ENCODE measurements around the gene SUPT4H1. TPM values are rescaled to one million over a fixed set of nuclear protein-coding genes. Genes with fewer than 3 reads are reported as not detected.

Gene SUPT4H1
- total RNA-seq = 30.5 and 40.5 TPM in 2 replicates

DNA sequence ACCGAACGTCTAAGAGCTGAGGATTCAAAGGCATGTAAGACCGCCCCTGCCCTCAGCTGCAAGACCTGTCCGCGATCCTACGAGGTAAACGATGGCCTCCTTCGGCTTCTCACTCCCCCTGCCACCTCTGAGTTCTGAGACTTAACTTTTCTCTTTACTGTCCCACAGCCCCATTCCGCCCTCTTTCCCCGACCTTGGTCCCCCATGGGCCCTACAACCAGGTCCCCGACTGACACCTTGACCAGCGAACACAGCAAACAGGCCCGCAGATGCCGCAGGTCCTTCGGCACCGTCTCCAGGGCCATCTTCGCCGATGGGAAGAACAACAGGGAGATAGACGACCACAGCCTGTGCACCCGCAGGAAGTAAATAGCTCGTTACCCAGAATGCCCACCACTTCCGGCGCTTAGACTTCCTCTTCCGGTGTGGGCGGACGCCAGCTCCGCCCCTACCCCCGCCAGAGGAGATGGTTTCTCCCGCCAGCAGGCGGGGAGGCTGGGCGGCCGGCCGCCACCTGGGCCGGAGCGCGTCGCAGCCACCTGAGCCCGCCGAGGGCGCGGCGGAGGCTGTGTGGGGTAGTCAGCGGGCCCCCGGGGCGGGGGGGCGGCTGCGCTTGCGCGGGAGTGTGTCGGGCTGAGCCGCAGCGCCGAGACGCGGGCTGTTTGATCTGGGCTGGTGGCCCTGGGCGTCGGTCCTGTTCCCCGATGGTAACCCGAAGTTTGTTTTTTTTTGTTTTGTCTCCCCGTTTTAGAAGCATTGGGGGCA is at the start of gene SUPT4H1:
SUPT4H1 (minus strand) TSS at position 371 of the 765 bp plus-strand sequence; CDS start at position 305, 66 bp downstream.

GRCh38 chr17:58328195-58329034 is 23.6 kb downstream of the SUPT4H1 start, which contains the start of gene TSPOAP1:
TSPOAP1 (minus strand) TSS chr17:58328795; CDS start chr17:58327920, 875 bp downstream.

Other genes starting within 250 kb of the SUPT4H1 start
- not detected in 2 replicates for gene OR4D1, start 203.8 kb downstream of the SUPT4H1 start, total RNA-seq
- gene OR4D2, start 185.2 kb downstream of the SUPT4H1 start, total RNA-seq = not detected in 2 replicates
- gene EPX, start 159.5 kb downstream of the SUPT4H1 start, total RNA-seq = not detected in 2 replicates
- gene MKS1, start 132.9 kb downstream of the SUPT4H1 start, total RNA-seq = 13.4 and 16.2 TPM in 2 replicates
- gene LPO, start 113.6 kb downstream of the SUPT4H1 start, total RNA-seq = not detected in 2 replicates
- gene MPO, start 71.3 kb downstream of the SUPT4H1 start, total RNA-seq = not detected in 2 replicates
- gene TSPOAP1, start 23.4 kb downstream of the SUPT4H1 start, total RNA-seq = 0.32 TPM in 1 of 2 replicates, not detected in the other
- 0.32 TPM in 1 of 2 replicates, not detected in the other for gene RNF43, start 65.3 kb upstream of the SUPT4H1 start, total RNA-seq
- not detected in 2 replicates for gene HSF5, start 136.2 kb upstream of the SUPT4H1 start, total RNA-seq
- 17.9 and 20.3 TPM in 2 replicates for gene MTMR4, start 162.4 kb upstream of the SUPT4H1 start, total RNA-seq

All from cardiac atrium fibroblast (primary cell).